HEK293T (cell line): ENCODE data around the gene WRNIP1.

Source experiments
- ARNT ChIP-seq: fragments of 450-650 bp; IDR thresholded peaks from 2 replicates; pipeline ENCODE4 v1.6.1; 2017; ENCODE audit warnings: mild to moderate bottlenecking
- FOXK2 ChIP-seq: fragments of 450-650 bp; IDR thresholded peaks from 2 replicates; pipeline ENCODE4 v1.6.1; 2016; ENCODE audit warnings: mild to moderate bottlenecking
- FOXM1 ChIP-seq: fragments of 450-650 bp; IDR thresholded peaks from 2 replicates; pipeline ENCODE4 v1.6.1; 2017; ENCODE audit warnings: mild to moderate bottlenecking, borderline replicate concordance
- L3MBTL2 ChIP-seq: fragments of 450-650 bp; conservative IDR thresholded peaks from 2 replicates; pipeline ENCODE4 v1.6.1; 2016; ENCODE audit warnings: mild to moderate bottlenecking
- NFRKB ChIP-seq: fragments of 450-650 bp; IDR thresholded peaks from 2 replicates; pipeline ENCODE4 v1.6.1; 2016; ENCODE audit warnings: mild to moderate bottlenecking, moderate library complexity
- SP1 ChIP-seq: fragments of 450-650 bp; IDR thresholded peaks from 2 replicates; pipeline ENCODE4 v1.6.1; 2017

GRCh38 chr6:2716936-2717700, 48.1 kb upstream of the WRNIP1 start:
- TF ChIP-seq ARNT = no peak
- TF ChIP-seq NFRKB = no peak
- no peak for TF ChIP-seq SP1
- no peak for TF ChIP-seq FOXK2
- TF ChIP-seq L3MBTL2 = no peak
- no peak for TF ChIP-seq FOXM1
